ENCODE data around the gene NHEJ1.

Gene NHEJ1

GRCh38 chr2:219059725-219060682 is 100.6 kb downstream of the NHEJ1 start:
- H3K4me3 ChIP-seq (ENCODE audit: low read depth in 1 of 5, low read length in 5 of 5) = peak overlapping the region in 3 of 5 donors; percentile 11 to 21 (median 16)
- peaks cover 0 to 36% (median 33%) of the 10 kb centered on the region in 5 donors for H3K4me1 ChIP-seq (ENCODE audit: control insufficient read depth in 5 of 5, insufficient read depth in 5 of 5, low read length in 5 of 5)
- H3K9ac ChIP-seq (ENCODE audit: low read length in 5 of 5) = no peak overlapping the region
- no peak overlapping the region for H3K27ac ChIP-seq (ENCODE audit: low read depth, low read length)
- peaks cover 47 to 74% (median 68%) of the 10 kb centered on the region in 5 donors for H3K27me3 ChIP-seq (ENCODE audit: control insufficient read depth in 5 of 5, insufficient read depth in 4 of 5, low read length in 5 of 5)
- H3K36me3 ChIP-seq (ENCODE audit: control insufficient read depth in 5 of 5, insufficient read depth in 5 of 5, low read length in 5 of 5) = no peaks in the 10 kb centered on the region
- H3K9me3 ChIP-seq (ENCODE audit: control insufficient read depth in 5 of 5, low read length in 5 of 5) = no peaks in the 10 kb centered on the region

DNA sequence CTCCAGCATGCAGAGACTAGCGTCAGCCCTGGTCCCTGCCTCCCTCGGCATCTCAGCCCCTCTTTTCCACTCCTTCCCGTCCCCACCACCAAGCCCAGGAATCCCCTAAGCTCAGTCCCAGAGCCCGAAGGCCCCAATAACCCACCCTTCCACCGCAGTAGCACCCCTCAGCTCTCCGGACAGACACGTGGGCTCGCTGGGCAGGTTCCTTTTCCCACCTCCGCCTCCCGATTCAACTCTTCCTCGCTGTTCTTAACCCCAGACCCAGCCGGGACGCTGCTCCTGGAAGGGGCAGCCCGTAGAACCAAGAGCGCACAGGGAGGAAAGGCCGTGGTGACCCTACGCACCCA is 101.3 kb downstream of the NHEJ1 start:
- peaks cover 47 to 80% (median 74%) of the 10 kb centered on the region in 5 donors for H3K27me3 ChIP-seq (ENCODE audit: control insufficient read depth in 5 of 5, insufficient read depth in 4 of 5, low read length in 5 of 5)
- H3K27ac ChIP-seq (ENCODE audit: low read depth, low read length) = no peak overlapping the region
- H3K9ac ChIP-seq (ENCODE audit: low read length in 5 of 5) = no peak overlapping the region
- peaks cover 0 to 36% (median 33%) of the 10 kb centered on the region in 5 donors for H3K4me1 ChIP-seq (ENCODE audit: control insufficient read depth in 5 of 5, insufficient read depth in 5 of 5, low read length in 5 of 5)
- no peaks in the 10 kb centered on the region for H3K9me3 ChIP-seq (ENCODE audit: control insufficient read depth in 5 of 5, low read length in 5 of 5)
- peak overlapping the region in 2 of 5 donors; percentile 21 to 22 for H3K4me3 ChIP-seq (ENCODE audit: low read depth in 1 of 5, low read length in 5 of 5)
- no peaks in the 10 kb centered on the region for H3K36me3 ChIP-seq (ENCODE audit: control insufficient read depth in 5 of 5, insufficient read depth in 5 of 5, low read length in 5 of 5)

GRCh38 chr2:219058541-219059374 is 101.9 kb downstream of the NHEJ1 start:
- peak overlapping the region in 1 of 5 donors; percentile 22 for H3K4me3 ChIP-seq (ENCODE audit: low read depth in 1 of 5, low read length in 5 of 5)
- H3K27ac ChIP-seq (ENCODE audit: low read depth, low read length) = no peak overlapping the region
- H3K4me1 ChIP-seq (ENCODE audit: control insufficient read depth in 5 of 5, insufficient read depth in 5 of 5, low read length in 5 of 5) = peaks cover 0 to 36% (median 33%) of the 10 kb centered on the region in 5 donors
- no peak overlapping the region for H3K9ac ChIP-seq (ENCODE audit: low read length in 5 of 5)
- H3K9me3 ChIP-seq (ENCODE audit: control insufficient read depth in 5 of 5, low read length in 5 of 5) = no peaks in the 10 kb centered on the region
- no peaks in the 10 kb centered on the region for H3K36me3 ChIP-seq (ENCODE audit: control insufficient read depth in 5 of 5, insufficient read depth in 5 of 5, low read length in 5 of 5)
- H3K27me3 ChIP-seq (ENCODE audit: control insufficient read depth in 5 of 5, insufficient read depth in 4 of 5, low read length in 5 of 5) = peaks cover 47 to 86% (median 74%) of the 10 kb centered on the region in 5 donors

GRCh38 chr2:219057709-219058540 is 102.7 kb downstream of the NHEJ1 start:
- peak overlapping the region in 1 of 5 donors; percentile 32 for H3K4me3 ChIP-seq (ENCODE audit: low read depth in 1 of 5, low read length in 5 of 5)
- peaks cover 47 to 82% (median 70%) of the 10 kb centered on the region in 5 donors for H3K27me3 ChIP-seq (ENCODE audit: control insufficient read depth in 5 of 5, insufficient read depth in 4 of 5, low read length in 5 of 5)
- H3K9me3 ChIP-seq (ENCODE audit: control insufficient read depth in 5 of 5, low read length in 5 of 5) = no peaks in the 10 kb centered on the region
- H3K4me1 ChIP-seq (ENCODE audit: control insufficient read depth in 5 of 5, insufficient read depth in 5 of 5, low read length in 5 of 5) = peaks cover 0 to 36% (median 33%) of the 10 kb centered on the region in 5 donors
- H3K9ac ChIP-seq (ENCODE audit: low read length in 5 of 5) = no peak overlapping the region
- H3K27ac ChIP-seq (ENCODE audit: low read depth, low read length) = no peak overlapping the region
- no peaks in the 10 kb centered on the region for H3K36me3 ChIP-seq (ENCODE audit: control insufficient read depth in 5 of 5, insufficient read depth in 5 of 5, low read length in 5 of 5)

GRCh38 chr2:219056896-219057708 is 103.5 kb downstream of the NHEJ1 start:
- no peak overlapping the region for H3K9ac ChIP-seq (ENCODE audit: low read length in 5 of 5)
- H3K4me1 ChIP-seq (ENCODE audit: control insufficient read depth in 5 of 5, insufficient read depth in 5 of 5, low read length in 5 of 5) = peaks cover 0 to 36% (median 33%) of the 10 kb centered on the region in 5 donors
- H3K4me3 ChIP-seq (ENCODE audit: low read depth in 1 of 5, low read length in 5 of 5) = no peak overlapping the region
- no peaks in the 10 kb centered on the region for H3K36me3 ChIP-seq (ENCODE audit: control insufficient read depth in 5 of 5, insufficient read depth in 5 of 5, low read length in 5 of 5)
- H3K27me3 ChIP-seq (ENCODE audit: control insufficient read depth in 5 of 5, insufficient read depth in 4 of 5, low read length in 5 of 5) = peaks cover 47 to 76% (median 65%) of the 10 kb centered on the region in 5 donors
- H3K9me3 ChIP-seq (ENCODE audit: control insufficient read depth in 5 of 5, low read length in 5 of 5) = no peaks in the 10 kb centered on the region
- no peak overlapping the region for H3K27ac ChIP-seq (ENCODE audit: low read depth, low read length)

GRCh38 chr2:219056176-219056895 is 104.3 kb downstream of the NHEJ1 start:
- Histone ChIP-seq H3K9me3 (ENCODE audit: control insufficient read depth in 5 of 5, low read length in 5 of 5) (no peaks in the 10 kb centered on the region), H3K27ac (ENCODE audit: low read depth, low read length) (no peak overlapping the region), H3K27me3 (ENCODE audit: control insufficient read depth in 5 of 5, insufficient read depth in 4 of 5, low read length in 5 of 5) (peaks cover 42 to 71% (median 61%) of the 10 kb centered on the region in 5 donors), H3K4me3 (ENCODE audit: low read depth in 1 of 5, low read length in 5 of 5) (no peak overlapping the region), H3K4me1 (ENCODE audit: control insufficient read depth in 5 of 5, insufficient read depth in 5 of 5, low read length in 5 of 5) (peaks cover 0 to 36% (median 32%) of the 10 kb centered on the region in 5 donors), H3K9ac (ENCODE audit: low read length in 5 of 5) (no peak overlapping the region), H3K36me3 (ENCODE audit: control insufficient read depth in 5 of 5, insufficient read depth in 5 of 5, low read length in 5 of 5) (no peaks in the 10 kb centered on the region)

GRCh38 chr2:219054956-219055903 is 105.4 kb downstream of the NHEJ1 start:
- H3K27me3 ChIP-seq (ENCODE audit: control insufficient read depth in 5 of 5, insufficient read depth in 4 of 5, low read length in 5 of 5) = peaks cover 39 to 65% (median 59%) of the 10 kb centered on the region in 5 donors
- no peaks in the 10 kb centered on the region for H3K9me3 ChIP-seq (ENCODE audit: control insufficient read depth in 5 of 5, low read length in 5 of 5)
- no peaks in the 10 kb centered on the region for H3K36me3 ChIP-seq (ENCODE audit: control insufficient read depth in 5 of 5, insufficient read depth in 5 of 5, low read length in 5 of 5)
- H3K27ac ChIP-seq (ENCODE audit: low read depth, low read length) = no peak overlapping the region
- no peak overlapping the region for H3K4me3 ChIP-seq (ENCODE audit: low read depth in 1 of 5, low read length in 5 of 5)
- H3K4me1 ChIP-seq (ENCODE audit: control insufficient read depth in 5 of 5, insufficient read depth in 5 of 5, low read length in 5 of 5) = peaks cover 0 to 28% (median 26%) of the 10 kb centered on the region in 5 donors
- no peak overlapping the region for H3K9ac ChIP-seq (ENCODE audit: low read length in 5 of 5)

DNA sequence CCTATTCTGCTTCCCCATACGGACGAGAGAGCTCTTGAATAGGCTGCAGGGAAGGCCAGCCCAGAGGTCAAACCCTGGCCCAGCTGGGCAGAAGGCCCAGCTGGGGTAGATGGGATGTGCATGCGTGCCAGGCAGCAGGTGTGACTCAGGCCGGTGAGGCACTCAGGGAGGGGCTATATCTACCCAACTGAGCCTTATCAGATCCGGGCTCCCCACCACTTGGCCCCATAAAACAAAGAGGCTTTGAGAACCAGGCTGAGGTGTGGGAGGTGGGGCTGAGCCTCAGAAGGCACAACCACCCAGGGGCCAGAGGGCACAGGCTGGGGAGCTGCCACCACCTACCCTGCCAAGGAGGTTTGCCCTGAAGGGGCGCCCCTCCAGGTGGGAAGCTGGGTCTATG is 111.3 kb downstream of the NHEJ1 start:
- peaks cover 0 to 35% (median 22%) of the 10 kb centered on the region in 5 donors for H3K27me3 ChIP-seq (ENCODE audit: control insufficient read depth in 5 of 5, insufficient read depth in 4 of 5, low read length in 5 of 5)
- no peak overlapping the region for H3K27ac ChIP-seq (ENCODE audit: low read depth, low read length)
- H3K4me1 ChIP-seq (ENCODE audit: control insufficient read depth in 5 of 5, insufficient read depth in 5 of 5, low read length in 5 of 5) = no peaks in the 10 kb centered on the region
- H3K9ac ChIP-seq (ENCODE audit: low read length in 5 of 5) = no peak overlapping the region
- no peak overlapping the region for H3K4me3 ChIP-seq (ENCODE audit: low read depth in 1 of 5, low read length in 5 of 5)
- no peaks in the 10 kb centered on the region for H3K36me3 ChIP-seq (ENCODE audit: control insufficient read depth in 5 of 5, insufficient read depth in 5 of 5, low read length in 5 of 5)
- no peaks in the 10 kb centered on the region for H3K9me3 ChIP-seq (ENCODE audit: control insufficient read depth in 5 of 5, low read length in 5 of 5)
